T-helper 2 cell treated with Interferon-gamma antibody and Interleukin-4, amounts not matched to agents 5 μg/mL and 100 μg/mL, for 36 hours (primary cell): Measurements from ENCODE around the gene DDX1.
"Not testable (repeated sequence)": the region's sequence is repeated elsewhere in the genome, so short reads cannot be mapped to it uniquely, and the experiment has no call there.

Experiments
- DNase-seq: peaks from one replicate; pipeline ENCODE4 v3.0.0; 2021; ENCODE audit warnings: low spot score
- H3K27ac Mint-ChIP-seq: one replicate; pipeline ENCODE4 v1.8.0; 2021; ENCODE audit warnings: mild to moderate bottlenecking, mixed read lengths
- H3K27me3 Mint-ChIP-seq: one replicate; pipeline ENCODE4 v1.8.0; 2021; ENCODE audit warnings: low read depth, mixed read lengths
- H3K36me3 Mint-ChIP-seq: one replicate; pipeline ENCODE4 v1.8.0; 2021; ENCODE audit warnings: low read depth, mixed read lengths
- H3K4me1 Mint-ChIP-seq: one replicate; pipeline ENCODE4 v1.8.0; 2021; ENCODE audit warnings: low read depth, mixed read lengths
- H3K4me3 Mint-ChIP-seq: one replicate; pipeline ENCODE4 v1.8.0; 2022; ENCODE audit warnings: mild to moderate bottlenecking, moderate library complexity, mixed read lengths
- H3K9me3 Mint-ChIP-seq: one replicate; pipeline ENCODE4 v1.8.0; 2021; ENCODE audit warnings: mixed read lengths

The DDX1 gene

DNA sequence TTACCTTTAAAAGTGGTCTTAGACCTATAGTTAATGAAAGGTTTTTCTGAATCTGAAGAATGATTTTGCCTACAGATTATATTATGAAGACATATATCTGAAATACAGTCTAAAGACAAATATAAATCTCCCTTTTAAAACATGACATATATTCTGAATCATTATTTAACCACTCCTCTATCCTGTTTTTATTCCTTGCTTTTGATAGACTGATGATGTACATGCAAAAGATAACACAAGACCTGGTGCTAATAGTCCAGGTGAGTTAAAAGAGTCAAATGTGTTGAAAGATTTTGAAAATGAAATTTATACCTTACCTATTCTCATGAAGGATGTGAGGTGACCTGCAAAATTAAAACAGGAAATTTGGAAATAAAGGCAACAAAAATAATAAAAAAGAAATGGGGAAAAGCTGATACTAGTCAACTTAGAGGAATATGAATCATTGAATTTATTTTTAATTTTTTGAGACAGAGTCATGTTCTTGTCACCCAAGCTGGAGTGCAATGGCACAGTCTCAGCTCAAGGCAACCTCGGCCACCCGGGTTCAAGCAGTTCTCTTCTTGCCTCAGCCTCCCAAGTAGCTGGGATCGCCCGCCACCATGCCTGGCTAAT is 29.3 kb downstream of the DDX1 start:
- no peak for DNase-seq
- no peaks in the 10 kb centered on the region for H3K27me3 Mint-ChIP-seq
- no peak overlapping the region for H3K27ac Mint-ChIP-seq
- H3K4me3 Mint-ChIP-seq, result no peak overlapping the region
- H3K9me3 Mint-ChIP-seq, result peaks cover 7% of the 10 kb centered on the region
- no peaks in the 10 kb centered on the region for H3K4me1 Mint-ChIP-seq
- H3K36me3 Mint-ChIP-seq, result peaks cover 54% of the 10 kb centered on the region

DNA sequence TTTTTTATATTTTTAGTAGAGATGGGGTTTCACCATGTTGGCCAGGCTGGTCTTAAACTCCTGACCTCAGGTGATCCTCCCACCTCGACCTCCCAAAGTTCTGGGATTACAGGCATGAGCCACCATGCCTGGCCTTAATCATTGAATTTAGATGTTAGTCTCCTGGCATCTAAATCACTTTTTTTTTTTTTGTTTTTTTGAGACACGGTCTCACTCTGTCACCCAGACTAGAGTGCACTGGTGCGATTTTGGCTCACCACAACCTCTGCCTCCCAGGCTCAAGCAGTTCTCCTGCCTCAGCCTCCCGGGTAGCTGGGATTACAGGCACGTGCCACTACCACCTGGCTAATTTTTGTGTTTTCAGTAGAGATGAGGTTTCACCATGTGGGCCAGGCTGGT is 29.8 kb downstream of the DDX1 start:
- DNase-seq, H3K4me1 Mint-ChIP-seq, H3K9me3 Mint-ChIP-seq, H3K27ac Mint-ChIP-seq, H3K4me3 Mint-ChIP-seq, H3K27me3 Mint-ChIP-seq: not testable (repeated sequence)
- peaks cover 54% of the 10 kb centered on the region for H3K36me3 Mint-ChIP-seq

DNA sequence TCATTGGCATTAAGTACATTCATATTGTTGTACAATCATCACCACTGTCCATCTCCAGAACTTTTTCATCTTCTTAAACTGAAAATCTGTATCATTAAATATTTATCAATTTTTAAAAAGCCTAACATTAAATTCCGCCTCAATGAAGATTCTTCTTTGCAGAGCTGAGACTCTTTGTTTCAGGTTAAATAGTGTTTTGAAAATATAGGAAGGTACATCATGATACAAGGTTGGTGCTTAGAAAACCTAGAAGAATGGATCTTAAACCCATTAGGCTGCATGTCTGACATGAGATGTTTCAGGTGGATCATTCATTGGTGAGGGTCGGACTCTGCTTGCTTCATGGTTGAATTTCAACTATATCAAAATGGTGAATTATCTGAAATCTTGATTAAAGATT is 30.5 kb downstream of the DDX1 start:
- Mint-ChIP-seq H3K27me3 (no peaks in the 10 kb centered on the region), H3K4me3 (no peak overlapping the region), H3K36me3 (peaks cover 59% of the 10 kb centered on the region), H3K4me1 (peaks cover 2% of the 10 kb centered on the region), H3K9me3 (peaks cover 7% of the 10 kb centered on the region), H3K27ac (no peak overlapping the region)
- no peak for DNase-seq

DNA sequence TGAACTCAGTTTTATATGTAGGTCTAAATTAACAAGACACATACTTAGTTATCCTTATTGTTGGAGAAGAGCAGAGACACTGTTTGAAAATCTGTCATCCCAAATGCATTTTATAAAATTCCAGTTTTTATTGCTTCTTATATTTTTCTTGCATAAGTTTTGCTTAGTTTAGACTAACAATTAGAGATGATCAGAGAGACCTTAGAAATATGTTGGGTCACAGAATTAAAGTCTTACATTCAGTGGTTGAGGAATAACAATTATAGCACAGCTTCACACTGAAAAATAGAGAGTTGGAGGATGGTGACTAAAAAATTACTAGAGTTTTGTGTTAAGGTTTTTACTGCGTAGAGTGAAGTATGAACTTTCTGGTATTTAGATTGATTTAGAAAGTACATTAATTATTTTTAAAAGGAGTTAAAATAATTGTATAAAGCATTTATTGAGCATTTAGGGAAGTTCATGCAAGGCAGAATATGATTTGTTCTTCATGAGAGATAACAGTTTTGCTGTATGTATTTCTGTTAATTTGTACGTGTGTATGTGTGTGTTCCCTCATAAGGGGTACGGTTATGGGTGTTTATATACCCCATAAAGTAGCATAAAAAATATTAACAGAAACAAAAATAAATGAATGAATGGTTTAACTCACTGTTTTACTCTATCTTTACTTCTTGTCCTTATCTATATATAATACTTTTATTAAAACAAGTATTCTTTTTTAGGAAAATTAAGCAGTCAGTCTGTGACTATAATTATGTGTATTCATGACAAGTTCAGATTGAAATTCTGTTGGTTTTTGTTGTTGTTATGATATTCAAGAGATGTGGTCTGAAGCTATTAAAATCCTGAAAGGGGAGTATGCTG is 31.2 kb downstream of the DDX1 start:
- H3K4me1 Mint-ChIP-seq, result peaks cover 2% of the 10 kb centered on the region
- no peaks in the 10 kb centered on the region for H3K27me3 Mint-ChIP-seq
- H3K27ac Mint-ChIP-seq, result no peak overlapping the region
- H3K4me3 Mint-ChIP-seq, result no peak overlapping the region
- H3K9me3 Mint-ChIP-seq, result peaks cover 7% of the 10 kb centered on the region
- no peak for DNase-seq
- peaks cover 59% of the 10 kb centered on the region for H3K36me3 Mint-ChIP-seq

DNA sequence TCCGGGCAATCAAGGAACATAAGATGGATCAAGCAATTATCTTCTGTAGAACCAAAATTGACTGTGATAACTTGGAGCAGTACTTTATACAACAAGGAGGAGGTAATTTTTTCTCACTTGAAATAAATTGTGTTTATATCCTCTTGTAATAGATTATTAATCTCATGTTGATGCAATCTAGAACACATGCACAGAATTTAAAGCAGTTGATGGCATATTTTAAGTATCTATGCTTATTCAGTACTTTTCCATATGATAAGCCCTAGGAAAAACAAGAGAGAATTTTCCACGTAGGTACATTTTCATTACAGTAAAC is 31.8 kb downstream of the DDX1 start:
- DNase-seq, result no peak
- Mint-ChIP-seq H3K4me1 (peaks cover 2% of the 10 kb centered on the region), H3K27me3 (no peaks in the 10 kb centered on the region), H3K4me3 (no peak overlapping the region), H3K9me3 (peaks cover 7% of the 10 kb centered on the region), H3K36me3 (peaks cover 63% of the 10 kb centered on the region), H3K27ac (no peak overlapping the region)

DNA sequence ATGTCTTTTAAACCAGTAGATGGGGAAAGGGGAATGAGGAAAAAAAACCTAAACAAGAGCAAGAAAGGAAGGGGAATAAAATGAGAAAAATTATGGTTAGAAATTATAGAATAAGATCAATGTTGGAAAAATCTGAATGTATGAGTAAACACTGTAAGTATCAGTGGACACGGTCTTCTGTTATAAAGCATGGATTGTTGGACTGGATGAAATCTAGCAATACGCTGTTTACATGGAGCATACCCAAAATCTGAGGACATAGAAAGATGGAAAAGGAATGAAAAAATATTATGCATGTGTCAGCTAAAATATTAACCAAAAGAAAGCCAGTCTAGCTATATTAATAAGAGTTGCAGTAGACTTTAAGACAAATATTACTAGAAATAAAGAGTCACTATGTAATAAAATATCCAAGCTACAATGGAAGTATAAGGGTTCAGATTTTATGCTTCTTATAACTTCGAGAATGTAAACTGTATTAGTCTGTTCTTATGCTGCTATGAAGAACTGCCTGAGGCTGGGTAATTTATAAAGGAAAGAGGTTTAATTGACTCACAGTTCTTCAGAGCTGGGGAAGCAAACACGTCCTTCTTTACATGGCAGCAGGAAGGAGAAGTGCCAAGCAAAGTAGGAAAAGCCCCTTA is 32.4 kb downstream of the DDX1 start:
- Mint-ChIP-seq H3K27me3 (no peaks in the 10 kb centered on the region), H3K9me3 (peaks cover 7% of the 10 kb centered on the region), H3K4me3 (no peak overlapping the region), H3K27ac (no peak overlapping the region), H3K36me3 (peaks cover 62% of the 10 kb centered on the region), H3K4me1 (peaks cover 2% of the 10 kb centered on the region)
- DNase-seq, result no peak

DNA sequence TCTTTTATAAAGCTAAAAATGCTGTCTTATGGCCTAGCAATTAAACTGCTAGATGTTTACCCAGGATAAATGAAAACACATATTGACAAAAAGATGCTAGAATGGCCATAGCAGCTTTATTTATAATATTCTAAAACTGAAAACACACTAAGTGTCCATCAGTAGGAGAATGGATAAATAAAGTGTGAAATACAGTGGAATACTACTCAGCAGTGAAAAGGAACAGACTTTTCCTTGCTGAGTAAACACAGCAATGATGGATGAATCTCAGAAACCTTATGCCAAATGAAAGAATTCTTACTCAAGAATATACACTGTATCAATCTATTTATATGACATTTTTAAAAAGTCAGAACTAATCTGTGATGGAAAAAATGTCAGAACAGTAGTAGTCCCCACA is 33.2 kb downstream of the DDX1 start:
- Mint-ChIP-seq H3K9me3 (peaks cover 7% of the 10 kb centered on the region), H3K27ac (no peak overlapping the region), H3K27me3 (no peaks in the 10 kb centered on the region), H3K4me3 (no peak overlapping the region), H3K36me3 (peaks cover 59% of the 10 kb centered on the region), H3K4me1 (peaks cover 2% of the 10 kb centered on the region)
- DNase-seq, result no peak

DNA sequence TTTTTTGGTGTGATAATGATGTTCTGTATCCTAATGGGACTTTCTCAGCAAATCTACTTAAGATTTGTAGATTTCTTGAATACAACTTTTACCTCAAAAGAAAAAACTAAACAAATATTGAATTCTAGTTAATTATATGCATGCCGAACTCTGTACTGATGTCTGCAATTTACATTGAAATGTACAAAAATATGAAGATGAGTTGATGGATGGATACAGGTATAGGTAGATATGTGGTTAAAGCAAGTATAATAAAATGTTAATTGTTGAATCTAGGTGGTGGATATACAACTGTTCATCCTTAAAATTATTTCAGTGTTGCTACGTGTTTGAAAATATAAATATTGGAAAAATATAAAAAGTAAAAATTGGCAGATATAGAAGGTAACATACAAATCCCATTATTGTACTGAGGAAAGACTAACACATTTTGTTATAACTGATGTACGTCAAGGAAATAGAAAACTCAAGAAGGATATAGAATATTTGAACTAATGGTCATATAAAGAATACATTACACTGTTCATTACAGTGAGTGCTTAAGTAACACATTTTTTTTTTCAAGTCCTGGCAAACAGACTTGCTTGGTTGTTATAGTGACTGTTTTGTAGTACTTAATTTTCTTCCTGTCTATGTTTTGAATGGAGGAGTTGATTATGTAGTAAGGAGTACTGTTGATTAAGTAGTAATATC is 33.8 kb downstream of the DDX1 start:
- no peak overlapping the region for H3K27ac Mint-ChIP-seq
- DNase-seq, result no peak
- peaks cover 60% of the 10 kb centered on the region for H3K36me3 Mint-ChIP-seq
- peaks cover 7% of the 10 kb centered on the region for H3K9me3 Mint-ChIP-seq
- peaks cover 2% of the 10 kb centered on the region for H3K4me1 Mint-ChIP-seq
- no peaks in the 10 kb centered on the region for H3K27me3 Mint-ChIP-seq
- H3K4me3 Mint-ChIP-seq, result no peak overlapping the region

DNA sequence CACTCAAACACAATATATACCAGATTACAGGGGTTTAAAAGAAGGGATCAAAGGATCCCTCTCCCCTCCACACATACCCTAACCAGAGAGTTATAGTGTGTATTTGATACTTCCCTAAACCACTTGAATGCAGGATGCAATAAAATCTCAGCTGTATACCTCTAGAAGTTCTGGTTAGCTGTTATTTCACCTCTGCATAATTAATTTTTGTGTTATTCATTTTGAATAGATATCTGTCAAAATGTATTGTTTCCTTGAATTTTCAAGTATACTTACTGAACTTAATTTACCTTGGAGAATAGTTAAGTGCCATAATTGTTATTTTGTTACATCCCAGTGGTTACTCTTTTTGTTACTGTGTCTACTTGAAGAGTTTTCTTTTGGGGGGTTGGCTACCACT is 34.5 kb downstream of the DDX1 start:
- Mint-ChIP-seq H3K4me1 (peaks cover 2% of the 10 kb centered on the region), H3K27ac (no peak overlapping the region), H3K36me3 (peaks cover 57% of the 10 kb centered on the region), H3K9me3 (peaks cover 7% of the 10 kb centered on the region), H3K27me3 (no peaks in the 10 kb centered on the region), H3K4me3 (no peak overlapping the region)
- DNase-seq, result no peak

DNA sequence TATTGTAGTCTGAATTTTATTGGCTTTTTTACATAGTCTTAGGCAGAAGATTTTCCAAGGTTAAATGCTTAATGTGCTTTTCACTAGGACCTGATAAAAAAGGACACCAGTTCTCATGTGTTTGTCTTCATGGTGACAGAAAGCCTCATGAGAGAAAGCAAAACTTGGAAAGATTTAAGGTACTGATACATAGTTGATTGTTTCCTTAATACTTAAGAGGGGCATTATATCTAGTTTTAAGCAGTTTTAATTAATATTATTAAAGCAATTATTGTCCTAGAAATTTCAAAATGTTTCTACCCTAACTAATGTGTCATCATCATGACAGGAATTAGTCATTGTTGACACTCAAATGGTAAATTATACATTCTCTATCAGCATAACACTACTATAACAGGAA is 35.3 kb downstream of the DDX1 start:
- peaks cover 2% of the 10 kb centered on the region for H3K4me1 Mint-ChIP-seq
- no peak overlapping the region for H3K4me3 Mint-ChIP-seq
- H3K27ac Mint-ChIP-seq, result no peak overlapping the region
- no peaks in the 10 kb centered on the region for H3K27me3 Mint-ChIP-seq
- DNase-seq, result no peak
- peaks cover 7% of the 10 kb centered on the region for H3K9me3 Mint-ChIP-seq
- peaks cover 61% of the 10 kb centered on the region for H3K36me3 Mint-ChIP-seq

DNA sequence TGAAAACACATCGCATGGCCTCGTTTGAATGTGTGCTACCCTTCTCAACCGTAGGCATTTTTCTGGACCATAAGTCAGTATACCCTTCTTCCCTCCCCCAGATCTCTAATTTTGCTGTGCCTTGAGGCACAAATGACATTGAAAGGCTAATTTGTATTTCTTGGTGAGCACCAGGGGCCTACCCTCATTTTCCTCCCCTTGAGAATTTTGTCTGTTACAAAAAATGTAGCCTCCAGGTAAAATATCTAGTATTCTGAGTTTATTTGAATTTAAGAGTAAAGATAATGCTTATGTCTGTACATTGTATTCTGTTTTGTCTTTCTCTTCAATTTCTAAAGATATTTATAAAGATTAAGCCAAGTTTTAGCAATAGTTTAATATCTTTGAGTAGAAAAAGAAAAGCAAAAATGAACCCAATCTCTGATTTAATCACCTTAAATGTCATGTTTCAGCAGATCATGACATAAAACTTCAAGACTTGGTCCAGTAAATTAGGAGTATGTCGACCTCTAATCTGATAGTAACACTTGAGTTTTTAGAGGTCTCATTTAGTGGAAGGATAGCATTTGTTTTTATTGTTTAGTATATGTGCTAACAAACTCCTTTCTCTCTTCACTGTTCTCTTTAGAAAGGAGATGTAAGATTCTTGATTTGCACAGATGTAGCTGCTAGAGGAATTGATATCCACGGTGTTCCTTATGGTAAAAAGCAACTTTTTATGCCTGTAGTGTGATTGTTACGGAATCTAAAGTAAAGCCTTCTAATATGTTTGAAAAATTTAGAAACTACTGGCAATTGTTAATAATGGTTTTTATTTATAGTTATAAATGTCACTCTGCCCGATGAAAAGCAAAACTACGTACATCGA is 36.4 kb downstream of the DDX1 start:
- H3K27me3 Mint-ChIP-seq, result no peaks in the 10 kb centered on the region
- peaks cover 60% of the 10 kb centered on the region for H3K36me3 Mint-ChIP-seq
- H3K4me1 Mint-ChIP-seq, result peaks cover 2% of the 10 kb centered on the region
- no peak overlapping the region for H3K4me3 Mint-ChIP-seq
- peaks cover 7% of the 10 kb centered on the region for H3K9me3 Mint-ChIP-seq
- H3K27ac Mint-ChIP-seq, result no peak overlapping the region
- no peak for DNase-seq

DNA sequence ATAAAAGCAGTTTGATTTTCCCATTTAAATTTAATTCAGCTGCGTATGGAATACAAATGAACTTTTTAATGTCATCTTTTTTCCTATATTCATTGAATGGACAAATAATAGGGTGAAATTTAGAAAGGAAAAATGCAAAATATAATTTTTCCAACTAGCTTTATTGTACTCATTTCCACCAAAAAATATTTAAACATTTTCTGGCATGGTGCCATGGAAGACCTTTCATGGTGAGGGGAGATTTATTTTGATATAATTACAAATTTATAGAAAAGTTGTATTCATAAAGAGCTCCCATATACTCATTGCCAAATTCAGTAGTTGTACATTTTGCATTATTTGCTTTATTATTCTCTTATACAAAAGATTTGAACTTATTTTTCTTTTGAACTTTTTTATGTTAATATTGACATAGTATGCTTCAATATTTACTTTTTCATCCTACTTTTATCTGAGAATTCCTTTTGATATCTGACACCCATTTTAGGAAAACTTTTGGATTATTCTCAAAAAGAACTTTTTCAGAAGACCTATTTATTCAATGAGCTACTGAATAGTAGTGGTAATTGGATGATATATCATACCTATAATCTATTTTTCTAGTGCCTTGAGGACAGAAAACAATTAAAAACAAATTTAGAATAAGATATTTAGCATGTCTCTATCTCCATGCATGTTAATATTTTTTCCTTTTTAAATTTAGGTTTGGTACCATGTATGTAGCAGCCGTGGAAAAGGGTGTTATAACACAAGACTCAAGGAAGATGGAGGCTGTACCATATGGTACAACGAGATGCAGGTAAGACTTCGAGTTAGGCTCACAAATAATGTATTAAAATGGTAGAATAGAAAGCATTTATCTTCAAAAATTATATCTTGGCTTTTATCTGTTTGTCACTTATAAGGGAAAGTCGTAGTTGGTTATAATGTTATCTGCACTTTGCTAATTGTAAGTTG is 37.5 kb downstream of the DDX1 start:
- Mint-ChIP-seq H3K4me3 (no peak overlapping the region), H3K9me3 (no peaks in the 10 kb centered on the region), H3K27ac (no peak overlapping the region), H3K27me3 (no peaks in the 10 kb centered on the region), H3K4me1 (peaks cover 2% of the 10 kb centered on the region), H3K36me3 (peaks cover 56% of the 10 kb centered on the region)
- DNase-seq, result no peak
